Ascending aorta (tissue), 2 donors: Measurements from ENCODE around the gene MAP3K15. TPM values are rescaled to one million over a fixed set of nuclear protein-coding genes. Genes with fewer than 3 reads are reported as not detected.

Source experiments
- DNase-seq, 2 donors: peaks; one replicate each; pipeline ENCODE4 v3.0.0-alpha.2; 2019; ENCODE audit warnings: low spot score in 2 of 2
- H3K27ac ChIP-seq, 2 donors: fragments of 200-600 bp; sonication (generic); one replicate each; pipeline ENCODE4 v1.5.1; 2016 to 2017; ENCODE audit warnings: mild to moderate bottlenecking in 1 of 2
- H3K27me3 ChIP-seq: fragments of 200-600 bp; sonication (generic); one replicate; pipeline ENCODE4 v1.5.1; 2017
- H3K36me3 ChIP-seq, 2 donors: fragments of 200-600 bp; sonication (generic); one replicate each; pipeline ENCODE4 v1.5.1; 2016
- H3K4me1 ChIP-seq, 2 donors: fragments of 200-600 bp; sonication (generic); one replicate each; pipeline ENCODE4 v1.5.1; 2016 to 2017; ENCODE audit warnings: mild to moderate bottlenecking in 1 of 2
- H3K4me3 ChIP-seq, 2 donors: fragments of 200-600 bp; sonication (generic); one replicate each; pipeline ENCODE4 v1.5.1; 2016 to 2017; ENCODE audit warnings: mild to moderate bottlenecking in 1 of 2
- H3K9me3 ChIP-seq, 2 donors: fragments of 200-600 bp; sonication (generic); one replicate each; pipeline ENCODE4 v1.5.1; 2016
- intact Hi-C: fragments of 100-400 bp; cut with DNase I; formaldehyde crosslinking; loops from one replicate; pipeline ENCODE4 v1.15.1; 2023
- total RNA-seq: library from RNA; depleted of rRNA; stranded (reverse); fragments of >200 nt; gene quantifications from one replicate; pipeline ENCODE4 v1.1.0, GENCODE V29; 2016
- TF ChIP-seq, protein P1 (sequence below), 3 experiments: fragments of 200-600 bp in 2 of 3; fragments of 450-650 bp in 1 of 3; sonication (generic) in 2 of 3; IDR thresholded peaks; one replicate each; pipeline ENCODE4 v1.5.1; 2016 to 2019; ENCODE audit warnings: antibody characterized with exemption in 3 of 3, mild to moderate bottlenecking in 1 of 3, moderate library complexity in 1 of 3

Gene MAP3K15
- total RNA-seq, 1 donor from 2014 or later = 0.21 TPM

GRCh38 chrX:19386679-19387078 is 128.6 kb downstream of the MAP3K15 start:
- no peak overlapping the region for H3K4me3 ChIP-seq
- H3K36me3 ChIP-seq = no peaks in the 10 kb centered on the region
- H3K27ac ChIP-seq = no peak overlapping the region
- TF ChIP-seq, protein P1, sequence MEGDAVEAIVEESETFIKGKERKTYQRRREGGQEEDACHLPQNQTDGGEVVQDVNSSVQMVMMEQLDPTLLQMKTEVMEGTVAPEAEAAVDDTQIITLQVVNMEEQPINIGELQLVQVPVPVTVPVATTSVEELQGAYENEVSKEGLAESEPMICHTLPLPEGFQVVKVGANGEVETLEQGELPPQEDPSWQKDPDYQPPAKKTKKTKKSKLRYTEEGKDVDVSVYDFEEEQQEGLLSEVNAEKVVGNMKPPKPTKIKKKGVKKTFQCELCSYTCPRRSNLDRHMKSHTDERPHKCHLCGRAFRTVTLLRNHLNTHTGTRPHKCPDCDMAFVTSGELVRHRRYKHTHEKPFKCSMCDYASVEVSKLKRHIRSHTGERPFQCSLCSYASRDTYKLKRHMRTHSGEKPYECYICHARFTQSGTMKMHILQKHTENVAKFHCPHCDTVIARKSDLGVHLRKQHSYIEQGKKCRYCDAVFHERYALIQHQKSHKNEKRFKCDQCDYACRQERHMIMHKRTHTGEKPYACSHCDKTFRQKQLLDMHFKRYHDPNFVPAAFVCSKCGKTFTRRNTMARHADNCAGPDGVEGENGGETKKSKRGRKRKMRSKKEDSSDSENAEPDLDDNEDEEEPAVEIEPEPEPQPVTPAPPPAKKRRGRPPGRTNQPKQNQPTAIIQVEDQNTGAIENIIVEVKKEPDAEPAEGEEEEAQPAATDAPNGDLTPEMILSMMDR (IDR thresholded peaks at IDR 0.05) = no peak
- H3K4me1 ChIP-seq = no peaks in the 10 kb centered on the region
- no peaks in the 10 kb centered on the region for H3K27me3 ChIP-seq
- no peaks in the 10 kb centered on the region for H3K9me3 ChIP-seq
- intact Hi-C loops = loop anchor here (10.0 kb wide), 1 partner anchor 78 kb away; no protein-coding TSS in a partner anchor
- no peak for DNase-seq

DNA sequence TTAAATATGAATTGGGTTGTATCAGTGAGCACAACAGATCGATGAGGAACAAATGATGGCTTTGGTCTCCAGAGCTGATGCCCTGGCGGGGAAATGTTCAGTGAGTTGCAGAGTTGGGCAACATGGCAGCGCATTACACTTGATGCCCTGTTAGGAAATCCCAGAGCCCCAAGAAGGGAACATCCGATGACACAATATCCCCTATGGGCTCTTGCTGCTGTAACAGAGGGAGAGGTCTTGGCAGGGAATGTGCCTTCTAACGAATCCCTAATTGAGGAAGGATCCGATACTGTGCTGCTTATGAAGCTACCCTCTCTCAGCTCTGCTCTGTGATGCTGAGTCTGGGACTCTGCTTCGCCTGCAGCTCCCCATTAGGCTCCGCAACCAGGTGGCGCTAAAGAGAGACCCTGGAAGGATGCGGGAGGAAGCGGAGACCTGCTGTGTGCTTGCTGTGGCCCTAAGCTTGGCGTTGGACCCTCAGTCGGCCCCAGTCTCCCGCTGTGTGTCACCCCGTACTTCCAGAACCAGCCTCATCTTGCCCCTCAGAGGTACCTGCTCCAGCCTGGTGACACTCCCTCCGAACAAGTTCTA is 132.7 kb downstream of the MAP3K15 start:
- H3K4me3 ChIP-seq = no peak overlapping the region
- no peaks in the 10 kb centered on the region for H3K36me3 ChIP-seq
- no peak for DNase-seq
- TF ChIP-seq, protein P1 (IDR thresholded peaks at IDR 0.05) = peak in 1 of 3 experiments; percentile 35
- H3K4me1 ChIP-seq = no peaks in the 10 kb centered on the region
- no peaks in the 10 kb centered on the region for H3K9me3 ChIP-seq
- H3K27me3 ChIP-seq = no peaks in the 10 kb centered on the region
- no peak overlapping the region for H3K27ac ChIP-seq
- intact Hi-C loops = loop anchor here (10.0 kb wide), 1 partner anchor 82 kb away; no protein-coding TSS in a partner anchor

GRCh38 chrX:19381326-19381725 is 134.0 kb downstream of the MAP3K15 start:
- Histone ChIP-seq H3K9me3 (no peaks in the 10 kb centered on the region), H3K27ac (no peak overlapping the region)
- no peak for DNase-seq

DNA sequence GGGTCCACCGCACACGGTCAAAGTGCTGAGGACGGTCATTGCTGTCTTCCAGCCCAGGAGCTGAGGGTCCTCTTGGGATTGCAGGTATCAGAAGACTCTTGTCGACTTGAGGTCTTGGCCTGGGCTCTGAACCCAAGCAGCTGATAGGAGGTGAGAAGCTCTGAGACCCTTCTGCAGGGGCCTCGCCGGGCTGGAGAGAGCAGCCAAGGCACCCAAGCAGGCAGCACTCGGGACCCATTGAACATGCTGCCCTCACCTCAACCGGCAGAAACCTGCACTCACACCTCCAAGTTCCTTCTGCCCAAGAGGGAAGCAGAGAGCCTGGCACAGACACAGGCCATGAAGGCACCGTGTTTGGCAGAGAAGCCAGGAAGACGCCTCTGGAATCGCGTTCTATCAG is 137.5 kb downstream of the MAP3K15 start:
- Histone ChIP-seq H3K4me3 (no peak overlapping the region), H3K27me3 (no peaks in the 10 kb centered on the region), H3K4me1 (no peaks in the 10 kb centered on the region), H3K27ac (no peak overlapping the region), H3K9me3 (no peaks in the 10 kb centered on the region), H3K36me3 (no peaks in the 10 kb centered on the region)
- TF ChIP-seq, protein P1 (IDR thresholded peaks at IDR 0.05) = no peak
- intact Hi-C loops = loop anchor here (10.0 kb wide), 2 partner anchors 137 to 507 kb away; partner anchors contain the start of genes MAP3K15 and SH3KBP1
- DNase-seq = no peak

More at GRCh38 chrX:19381326-19381725, 134.0 kb downstream of the MAP3K15 start:
- Histone ChIP-seq H3K27me3 (no peaks in the 10 kb centered on the region), H3K36me3 (no peaks in the 10 kb centered on the region), H3K4me1 (no peaks in the 10 kb centered on the region), H3K4me3 (no peak overlapping the region)
- TF ChIP-seq, protein P1 (IDR thresholded peaks at IDR 0.05) = no peak
- intact Hi-C loops = loop anchor here (10.0 kb wide), 1 partner anchor 83 kb away; no protein-coding TSS in a partner anchor

DNA sequence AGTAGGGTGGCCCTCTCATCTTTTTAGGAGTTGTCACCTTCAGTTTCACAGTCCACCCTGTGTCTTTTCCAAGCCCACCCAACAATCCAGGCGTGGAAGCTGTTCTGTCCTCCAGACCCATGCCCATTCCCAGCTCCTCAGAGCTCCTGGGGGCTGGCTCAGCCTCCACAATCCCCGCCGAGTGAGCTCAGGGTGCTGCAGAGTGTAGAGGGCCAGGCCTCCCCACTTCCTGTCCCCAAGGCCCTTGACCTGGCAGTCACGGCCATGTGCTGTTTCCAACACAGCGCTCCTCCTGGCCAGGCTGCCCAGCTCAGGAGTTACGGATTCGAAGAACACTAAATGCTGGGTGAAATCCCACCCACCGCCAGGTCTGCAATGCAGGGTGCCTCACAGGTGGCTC is 139.8 kb downstream of the MAP3K15 start:
- Histone ChIP-seq H3K36me3 (no peaks in the 10 kb centered on the region), H3K9me3 (no peaks in the 10 kb centered on the region), H3K27ac (no peak overlapping the region), H3K4me1 (no peaks in the 10 kb centered on the region), H3K4me3 (no peak overlapping the region), H3K27me3 (no peaks in the 10 kb centered on the region)
- TF ChIP-seq, protein P1 (IDR thresholded peaks at IDR 0.05) = no peak
- intact Hi-C loops = loop anchor here (10.0 kb wide), 2 partner anchors 139 to 509 kb away; partner anchors contain the start of genes MAP3K15 and SH3KBP1
- no peak for DNase-seq
